ENCODE data around the gene IL17RB.

The IL17RB gene

DNA sequence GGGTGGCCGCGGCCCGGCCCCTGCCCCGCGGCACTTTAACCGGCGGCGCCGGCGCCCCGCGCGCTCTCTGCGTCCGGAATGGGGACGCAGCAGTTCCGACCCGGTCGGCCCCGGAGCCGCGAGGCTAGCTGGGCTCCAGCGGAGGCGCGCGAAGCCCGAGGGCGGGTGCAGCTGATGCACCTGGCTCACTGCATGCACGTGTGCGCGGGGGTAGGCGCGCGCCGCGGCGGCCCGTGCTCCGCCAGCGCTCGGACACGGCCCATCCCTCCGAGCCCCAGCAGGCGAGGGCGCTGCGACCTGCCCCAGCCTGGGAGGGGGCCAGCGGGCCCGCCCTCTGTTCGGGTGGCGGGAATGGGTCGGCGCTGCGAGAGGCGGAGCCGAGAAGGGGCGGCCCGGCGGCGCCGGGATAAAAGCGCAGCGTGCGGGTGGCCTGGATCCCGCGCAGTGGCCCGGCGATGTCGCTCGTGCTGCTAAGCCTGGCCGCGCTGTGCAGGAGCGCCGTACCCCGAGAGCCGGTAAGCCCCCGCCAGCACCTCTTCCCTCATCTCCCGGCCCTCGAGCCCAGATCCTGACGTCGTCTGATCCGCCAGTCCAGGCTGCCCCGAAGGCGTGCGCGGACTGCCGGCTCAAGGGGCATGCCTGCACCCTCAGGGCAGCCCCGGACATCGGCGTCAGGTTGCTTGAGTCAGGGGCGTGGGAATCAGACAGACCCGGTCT lies at the start of gene IL17RB, which contains the start of gene CHDH:
Gene IL17RB, plus strand, starts transcription at position 435 of the 717 bp plus-strand sequence. Its CDS starts 21 bp downstream, at position 456.
Gene CHDH, minus strand, starts transcription at position 286 of the 717 bp plus-strand sequence. CDS start 22,411 bp downstream, outside the sequence.
- Histone ChIP-seq H3K4me2 (0 out of 2 replicates have a peak within 1 kb of the TSS, but pooled peaks have one; percentile 6), H3K36me3 (no peaks in the 10 kb centered on the region), H3K4me1 (peaks cover 9% of the 10 kb centered on the region), H3K9me3 (peaks cover 22% of the 10 kb centered on the region), H3K4me3 (peak within 1 kb of the TSS; percentile 1; the same call in 1 of the 2 replicates), H3K9ac (no peak within 1 kb of the TSS), H4K20me1 (no peaks in the 10 kb centered on the region), H3K27ac (no peak within 1 kb of the TSS), H3K27me3 (peaks cover 40% of the 10 kb centered on the region)
- no peak for TF ChIP-seq Cebpa-rat (IDR thresholded peaks at IDR 0.05)

- H3K4me1 ChIP-seq = no peaks in the 10 kb centered on the region
- no peak for TF ChIP-seq Cebpa-rat (IDR thresholded peaks at IDR 0.05)
- no peak overlapping the region for H3K27ac ChIP-seq
- H3K36me3 ChIP-seq = no peaks in the 10 kb centered on the region
- no peaks in the 10 kb centered on the region for H4K20me1 ChIP-seq
- no peak overlapping the region for H3K4me2 ChIP-seq
- no peaks in the 10 kb centered on the region for H3K9me3 ChIP-seq
- H3K27me3 ChIP-seq = no peaks in the 10 kb centered on the region
- H3K4me3 ChIP-seq = no peak overlapping the region
- no peak overlapping the region for H3K9ac ChIP-seq
Measured at GRCh38 chr3:53798144-53798543, 48.2 kb upstream of the IL17RB start.

DNA sequence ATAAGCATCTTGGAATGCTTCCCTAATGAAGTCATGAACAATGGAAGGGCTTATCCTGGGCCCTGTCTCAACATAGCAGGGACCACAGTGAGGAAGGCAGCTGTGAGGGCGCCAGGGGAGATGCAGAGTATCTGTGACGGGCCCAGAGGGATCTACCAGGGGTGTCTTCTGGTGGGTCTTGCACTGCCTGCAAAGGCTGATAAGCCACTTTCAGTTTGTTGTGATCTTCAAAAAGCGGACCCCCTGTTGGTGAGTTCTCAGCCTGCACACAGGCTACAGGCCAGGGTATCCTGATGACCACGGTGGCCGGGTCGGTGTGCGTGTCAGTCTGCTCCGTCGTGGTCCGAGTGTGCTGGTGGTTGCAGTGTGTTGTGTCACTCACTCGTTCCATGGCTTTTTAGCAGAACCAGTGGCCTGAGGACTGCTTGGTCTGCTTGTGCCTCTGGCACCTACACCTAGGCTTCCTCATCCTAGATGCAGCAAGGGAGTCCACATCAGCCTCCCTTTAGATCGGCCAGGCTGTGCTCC lies 47.0 kb upstream of the IL17RB start:
- TF ChIP-seq Cebpa-rat (IDR thresholded peaks at IDR 0.05) = no peak
- no peak overlapping the region for H3K9ac ChIP-seq
- H3K4me1 ChIP-seq = no peaks in the 10 kb centered on the region
- no peaks in the 10 kb centered on the region for H3K36me3 ChIP-seq
- no peak overlapping the region for H3K4me2 ChIP-seq
- no peak overlapping the region for H3K4me3 ChIP-seq
- H4K20me1 ChIP-seq = no peaks in the 10 kb centered on the region
- no peak overlapping the region for H3K27ac ChIP-seq
- no peaks in the 10 kb centered on the region for H3K9me3 ChIP-seq
- H3K27me3 ChIP-seq = no peaks in the 10 kb centered on the region

GRCh38 chr3:53800041-53800906 lies 46.1 kb upstream of the IL17RB start:
- Histone ChIP-seq H3K4me2 (no peak overlapping the region), H3K27me3 (no peaks in the 10 kb centered on the region), H3K36me3 (no peaks in the 10 kb centered on the region), H3K27ac (no peak overlapping the region), H3K9ac (no peak overlapping the region), H3K4me3 (no peak overlapping the region), H3K9me3 (no peaks in the 10 kb centered on the region), H3K4me1 (no peaks in the 10 kb centered on the region), H4K20me1 (no peaks in the 10 kb centered on the region)
- no peak for TF ChIP-seq Cebpa-rat (IDR thresholded peaks at IDR 0.05)

DNA sequence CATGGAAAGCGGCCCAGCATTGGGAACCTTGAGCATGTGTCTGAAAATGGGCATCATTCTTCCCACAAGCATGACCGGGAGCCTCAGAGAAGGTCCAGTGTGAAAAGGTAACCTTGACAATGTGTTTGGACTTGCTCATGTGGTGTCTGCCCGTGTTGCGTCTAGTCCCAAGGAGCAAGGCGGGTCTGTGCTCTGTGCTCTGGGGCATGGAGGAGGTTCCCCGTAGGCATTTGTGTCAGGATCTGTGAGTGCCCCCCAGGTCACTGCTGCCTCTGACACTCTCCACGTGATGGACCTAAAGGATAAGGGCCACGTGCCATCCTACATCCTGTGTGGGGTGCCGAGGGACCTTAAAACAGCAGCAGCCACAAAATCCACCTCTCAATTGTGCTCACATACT lies 45.0 kb upstream of the IL17RB start:
- H3K4me1 ChIP-seq = 0 out of 2 replicates have a peak, but pooled peaks cover under 1% of the 10 kb centered on the region
- H3K4me2 ChIP-seq = no peak overlapping the region
- H3K9ac ChIP-seq = no peak overlapping the region
- H3K36me3 ChIP-seq = no peaks in the 10 kb centered on the region
- no peaks in the 10 kb centered on the region for H3K27me3 ChIP-seq
- no peaks in the 10 kb centered on the region for H4K20me1 ChIP-seq
- H3K9me3 ChIP-seq = no peaks in the 10 kb centered on the region
- no peak for TF ChIP-seq Cebpa-rat (IDR thresholded peaks at IDR 0.05)
- H3K4me3 ChIP-seq = no peak overlapping the region
- H3K27ac ChIP-seq = no peak overlapping the region

- H3K4me2 ChIP-seq = no peak overlapping the region
- no peaks in the 10 kb centered on the region for H3K9me3 ChIP-seq
- H3K27ac ChIP-seq = no peak overlapping the region
- H3K36me3 ChIP-seq = no peaks in the 10 kb centered on the region
- H3K9ac ChIP-seq = no peak overlapping the region
- no peak for TF ChIP-seq Cebpa-rat (IDR thresholded peaks at IDR 0.05)
- H3K4me3 ChIP-seq = no peak overlapping the region
- no peaks in the 10 kb centered on the region for H3K27me3 ChIP-seq
- H3K4me1 ChIP-seq = 0 out of 2 replicates have a peak, but pooled peaks cover 4% of the 10 kb centered on the region
- H4K20me1 ChIP-seq = no peaks in the 10 kb centered on the region
Measured at GRCh38 chr3:53802256-53802880, 44.0 kb upstream of the IL17RB start.

DNA sequence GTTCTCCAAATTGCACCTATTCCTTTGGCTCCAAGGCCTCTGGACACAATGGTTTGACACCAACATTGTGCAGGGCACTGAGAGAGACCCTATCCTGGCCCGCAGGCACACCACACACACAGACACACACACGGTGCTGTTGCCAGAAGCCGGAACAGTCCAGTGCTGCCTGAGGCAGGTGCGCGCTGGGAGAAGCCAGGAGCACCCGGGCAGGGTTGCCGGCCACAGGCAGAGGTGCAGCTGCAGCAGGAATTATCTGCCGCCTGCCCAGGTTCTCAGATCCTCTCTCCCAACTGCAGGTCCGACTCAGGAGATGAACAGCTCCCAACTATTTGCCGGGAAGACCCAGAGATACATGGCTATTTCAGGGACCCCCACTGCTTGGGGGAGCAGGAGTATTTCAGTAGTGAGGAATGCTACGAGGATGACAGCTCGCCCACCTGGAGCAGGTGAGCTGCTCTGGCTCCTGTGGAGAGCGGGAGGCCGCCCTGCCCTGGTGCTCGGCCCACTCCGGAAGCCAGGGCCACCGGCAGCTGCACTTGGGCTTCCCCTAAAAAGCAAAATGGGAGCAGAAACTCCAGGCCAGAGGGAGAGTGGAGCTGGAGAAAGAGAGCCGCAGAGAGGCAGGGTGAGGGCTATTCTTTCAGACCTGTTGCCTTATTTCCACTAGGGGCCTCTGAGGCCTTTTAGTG lies 43.1 kb upstream of the IL17RB start:
- no peaks in the 10 kb centered on the region for H3K27me3 ChIP-seq
- H3K4me3 ChIP-seq = no peak overlapping the region
- 0 out of 2 replicates have a peak, but pooled peaks cover 4% of the 10 kb centered on the region for H3K4me1 ChIP-seq
- H4K20me1 ChIP-seq = no peaks in the 10 kb centered on the region
- no peaks in the 10 kb centered on the region for H3K9me3 ChIP-seq
- H3K4me2 ChIP-seq = no peak overlapping the region
- no peak overlapping the region for H3K9ac ChIP-seq
- TF ChIP-seq Cebpa-rat (IDR thresholded peaks at IDR 0.05) = no peak
- no peak overlapping the region for H3K27ac ChIP-seq
- H3K36me3 ChIP-seq = no peaks in the 10 kb centered on the region

GRCh38 chr3:53803816-53804695 lies 42.3 kb upstream of the IL17RB start:
- H3K9ac ChIP-seq = no peak overlapping the region
- no peak overlapping the region for H3K4me2 ChIP-seq
- H4K20me1 ChIP-seq = no peaks in the 10 kb centered on the region
- H3K36me3 ChIP-seq = no peaks in the 10 kb centered on the region
- TF ChIP-seq Cebpa-rat (IDR thresholded peaks at IDR 0.05) = no peak
- H3K9me3 ChIP-seq = no peaks in the 10 kb centered on the region
- 0 out of 2 replicates have a peak, but pooled peaks cover 4% of the 10 kb centered on the region for H3K4me1 ChIP-seq
- H3K27me3 ChIP-seq = no peaks in the 10 kb centered on the region
- H3K27ac ChIP-seq = no peak overlapping the region
- H3K4me3 ChIP-seq = no peak overlapping the region

All from BLaER1 (cell line).